SJCRH30 (cell line): Measurements from ENCODE around the gene MRC2. TPM values are rescaled to one million over a fixed set of nuclear protein-coding genes. Genes with fewer than 3 reads are reported as not detected.
"Not testable (repeated sequence)": the region's sequence is repeated elsewhere in the genome, so short reads cannot be mapped to it uniquely, and the experiment has no call there.

Experiments
- DNase-seq, 2 experiments: peaks; one replicate each; pipeline ENCODE4 v3.0.0-alpha.2; 2015 to 2020
- H3K27ac ChIP-seq: fragments of 250-450 bp; sonication (Bioruptor Pico); 2 replicates; pipeline ENCODE4 v1.5.1; 2020; ENCODE audit warnings: mild to moderate bottlenecking, moderate library complexity
- H3K27me3 ChIP-seq: fragments of 250-450 bp; sonication (Bioruptor Pico); 2 replicates; pipeline ENCODE4 v1.5.1; 2020; ENCODE audit warnings: mild to moderate bottlenecking, moderate library complexity
- H3K36me3 ChIP-seq: fragments of 250-450 bp; sonication (Bioruptor Pico); 2 replicates; pipeline ENCODE4 v1.5.1; 2020; ENCODE audit warnings: mild to moderate bottlenecking, moderate library complexity
- H3K4me1 ChIP-seq: fragments of 250-450 bp; sonication (Bioruptor Pico); 2 replicates; pipeline ENCODE4 v1.5.1; 2020; ENCODE audit warnings: mild to moderate bottlenecking, moderate library complexity
- H3K4me3 ChIP-seq: fragments of 250-450 bp; sonication (Bioruptor Pico); 2 replicates; pipeline ENCODE4 v1.5.1; 2020; ENCODE audit warnings: mild to moderate bottlenecking, moderate library complexity
- H3K9me3 ChIP-seq: fragments of 250-450 bp; sonication (Bioruptor Pico); replicated peaks from 2 replicates; pipeline ENCODE4 v1.5.1; 2020; ENCODE audit warnings: mild to moderate bottlenecking, moderate library complexity
- total RNA-seq: library from RNA; depleted of rRNA; stranded (reverse); fragments of >200 nt; shearing (Covaris generic); gene quantifications from 2 replicates; pipeline ENCODE4 v1.2.3, GENCODE V29; 2014

MRC2 gene
- total RNA-seq, 1 experiment from 2014 or later, result 4.5 TPM

DNA sequence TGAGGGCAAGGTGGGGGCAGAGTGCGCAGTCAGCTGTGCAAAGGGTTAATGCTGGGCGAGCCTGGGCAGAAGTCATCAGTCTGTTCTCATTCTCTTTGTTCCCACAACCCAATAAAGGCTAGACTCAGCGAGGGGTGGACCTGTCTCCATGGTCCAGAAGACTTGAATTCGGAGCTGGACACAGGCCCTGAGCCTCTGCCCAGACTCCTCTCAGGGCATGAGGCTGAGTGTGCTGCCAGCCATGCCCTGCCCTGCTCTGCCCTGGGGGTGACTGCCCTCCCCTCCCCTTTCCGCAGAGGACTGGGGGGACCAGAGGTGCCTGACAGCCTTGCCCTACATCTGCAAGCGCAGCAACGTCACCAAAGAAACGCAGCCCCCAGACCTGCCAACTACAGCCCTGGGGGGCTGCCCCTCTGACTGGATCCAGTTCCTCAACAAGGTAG lies 54.5 kb downstream of the MRC2 start:
- Histone ChIP-seq H3K27me3 (no peaks in the 10 kb centered on the region; the same call in 1 of the 2 replicates), H3K4me1 (no peaks in the 10 kb centered on the region), H3K9me3 (no peaks in the 10 kb centered on the region; the same call in 1 of the 2 replicates), H3K4me3 (no peak overlapping the region), H3K36me3 (no peaks in the 10 kb centered on the region), H3K27ac (no peak overlapping the region)
- no peak for DNase-seq

DNA sequence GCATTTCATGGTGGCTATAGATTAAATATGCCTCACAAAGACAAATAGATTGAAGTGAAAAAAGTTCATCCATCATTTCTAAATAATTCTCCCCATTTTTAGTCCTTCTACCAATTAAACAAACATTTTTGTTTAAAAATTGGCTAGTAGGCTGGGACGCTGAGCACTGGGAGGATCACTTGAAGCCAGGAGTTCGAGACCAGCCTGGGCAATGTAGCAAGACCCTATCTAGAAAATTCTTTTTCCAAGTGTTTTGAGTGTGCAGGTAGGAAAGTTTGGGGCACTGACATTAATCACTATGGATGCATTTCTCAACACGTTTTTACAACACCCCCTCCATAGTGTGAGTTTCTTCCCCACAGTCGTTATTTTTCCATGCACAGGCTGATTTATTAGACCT lies 56.7 kb downstream of the MRC2 start:
- Histone ChIP-seq H3K27me3 (no peaks in the 10 kb centered on the region; the same call in 1 of the 2 replicates), H3K36me3 (no peaks in the 10 kb centered on the region), H3K9me3 (no peaks in the 10 kb centered on the region; the same call in 1 of the 2 replicates)

DNA sequence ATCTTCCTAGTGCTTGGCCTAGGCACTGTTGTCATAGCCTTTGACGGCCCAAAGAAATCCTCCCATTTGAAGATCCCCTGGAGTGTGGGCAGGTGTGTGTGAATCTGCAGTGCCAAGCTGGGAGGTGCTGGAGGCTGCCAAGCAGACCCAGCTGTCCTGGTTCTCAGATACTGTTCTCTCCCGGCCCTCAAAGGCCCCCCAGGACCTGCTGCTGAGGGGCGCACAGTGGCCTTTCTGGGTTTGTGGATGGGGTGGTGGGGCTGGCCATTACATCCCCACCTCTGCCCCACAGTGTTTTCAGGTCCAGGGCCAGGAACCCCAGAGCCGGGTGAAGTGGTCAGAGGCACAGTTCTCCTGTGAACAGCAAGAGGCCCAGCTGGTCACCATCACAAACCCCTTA lies 60.5 kb downstream of the MRC2 start:
- H3K27ac ChIP-seq, result no peak overlapping the region
- no peak overlapping the region for H3K4me3 ChIP-seq
- peaks cover 4% of the 10 kb centered on the region; the same call in 1 of the 2 replicates for H3K4me1 ChIP-seq
- no peaks in the 10 kb centered on the region for H3K36me3 ChIP-seq
- H3K27me3 ChIP-seq, result no peaks in the 10 kb centered on the region; the same call in 1 of the 2 replicates
- no peak for DNase-seq
- no peaks in the 10 kb centered on the region; the same call in 1 of the 2 replicates for H3K9me3 ChIP-seq

More for the DNA sequence above, 56.7 kb downstream of the MRC2 start:
- no peak overlapping the region for H3K27ac ChIP-seq
- H3K4me1 ChIP-seq, result no peaks in the 10 kb centered on the region
- H3K4me3 ChIP-seq, result no peak overlapping the region
- no peak for DNase-seq

DNA sequence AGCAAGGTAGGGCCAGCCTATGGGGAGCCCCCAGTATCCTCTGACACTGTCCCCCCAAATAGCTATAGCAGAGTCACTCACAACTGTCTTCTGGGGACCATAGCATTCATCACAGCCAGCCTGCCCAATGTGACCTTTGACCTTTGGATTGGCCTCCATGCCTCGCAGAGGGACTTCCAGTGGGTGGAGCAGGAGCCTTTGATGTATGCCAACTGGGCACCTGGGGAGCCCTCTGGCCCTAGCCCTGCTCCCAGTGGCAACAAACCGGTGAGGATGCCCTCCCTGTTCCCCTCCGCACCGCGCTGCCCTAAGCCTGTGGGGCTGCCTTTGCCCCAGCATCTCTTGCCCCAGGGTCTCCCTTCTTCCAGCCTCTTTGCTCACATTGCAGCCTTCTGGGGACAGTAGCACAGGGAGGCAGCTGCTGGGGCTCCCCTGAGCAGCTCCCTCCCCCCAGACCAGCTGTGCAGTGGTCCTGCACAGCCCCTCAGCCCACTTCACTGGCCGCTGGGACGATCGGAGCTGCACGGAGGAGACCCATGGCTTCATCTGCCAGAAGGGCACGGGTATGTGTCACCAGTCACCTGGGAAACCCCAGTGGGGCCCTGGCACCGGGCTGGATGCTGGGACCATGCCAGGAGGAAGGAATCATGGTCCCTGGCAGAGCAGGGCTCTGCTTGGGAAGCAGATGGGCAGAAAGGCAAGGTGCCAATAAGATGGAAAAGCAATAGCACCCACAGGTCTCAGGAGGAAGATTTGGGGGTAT lies 61.1 kb downstream of the MRC2 start:
- DNase-seq, result no peak
- no peak overlapping the region for H3K27ac ChIP-seq
- H3K9me3 ChIP-seq, result no peaks in the 10 kb centered on the region; the same call in 1 of the 2 replicates
- no peaks in the 10 kb centered on the region; the same call in 1 of the 2 replicates for H3K27me3 ChIP-seq
- H3K4me1 ChIP-seq, result peaks cover 4% of the 10 kb centered on the region; the same call in 1 of the 2 replicates
- H3K36me3 ChIP-seq, result no peaks in the 10 kb centered on the region
- no peak overlapping the region for H3K4me3 ChIP-seq

DNA sequence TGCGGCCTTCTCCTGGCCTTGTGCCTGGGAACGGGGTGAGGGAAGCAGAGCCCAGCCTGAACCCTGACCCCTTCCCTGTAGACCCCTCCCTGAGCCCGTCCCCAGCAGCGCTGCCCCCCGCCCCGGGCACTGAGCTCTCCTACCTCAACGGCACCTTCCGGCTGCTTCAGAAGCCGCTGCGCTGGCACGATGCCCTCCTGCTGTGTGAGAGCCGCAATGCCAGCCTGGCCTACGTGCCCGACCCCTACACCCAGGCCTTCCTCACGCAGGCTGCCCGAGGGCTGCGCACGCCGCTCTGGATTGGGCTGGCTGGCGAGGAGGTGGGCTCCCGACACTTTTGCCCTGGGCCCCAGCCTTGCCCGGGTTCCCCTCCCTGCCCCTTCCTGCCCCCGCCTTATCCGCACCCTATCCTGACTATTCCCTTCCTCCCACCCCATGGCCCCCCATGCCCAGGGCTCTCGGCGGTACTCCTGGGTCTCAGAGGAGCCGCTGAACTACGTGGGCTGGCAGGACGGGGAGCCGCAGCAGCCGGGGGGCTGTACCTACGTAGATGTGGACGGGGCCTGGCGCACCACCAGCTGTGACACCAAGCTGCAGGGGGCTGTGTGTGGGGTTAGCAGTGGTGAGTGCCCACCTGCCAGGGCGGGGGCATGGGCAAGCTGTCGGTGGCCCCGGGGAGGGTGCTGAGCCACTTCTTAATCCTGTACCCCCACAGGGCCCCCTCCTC lies 62.1 kb downstream of the MRC2 start:
- no peak for DNase-seq
- Histone ChIP-seq H3K9me3 (no peaks in the 10 kb centered on the region; the same call in 1 of the 2 replicates), H3K27me3 (no peaks in the 10 kb centered on the region), H3K27ac (no peak overlapping the region), H3K4me1 (peaks cover 4% of the 10 kb centered on the region; the same call in 1 of the 2 replicates), H3K4me3 (no peak overlapping the region), H3K36me3 (no peaks in the 10 kb centered on the region)

DNA sequence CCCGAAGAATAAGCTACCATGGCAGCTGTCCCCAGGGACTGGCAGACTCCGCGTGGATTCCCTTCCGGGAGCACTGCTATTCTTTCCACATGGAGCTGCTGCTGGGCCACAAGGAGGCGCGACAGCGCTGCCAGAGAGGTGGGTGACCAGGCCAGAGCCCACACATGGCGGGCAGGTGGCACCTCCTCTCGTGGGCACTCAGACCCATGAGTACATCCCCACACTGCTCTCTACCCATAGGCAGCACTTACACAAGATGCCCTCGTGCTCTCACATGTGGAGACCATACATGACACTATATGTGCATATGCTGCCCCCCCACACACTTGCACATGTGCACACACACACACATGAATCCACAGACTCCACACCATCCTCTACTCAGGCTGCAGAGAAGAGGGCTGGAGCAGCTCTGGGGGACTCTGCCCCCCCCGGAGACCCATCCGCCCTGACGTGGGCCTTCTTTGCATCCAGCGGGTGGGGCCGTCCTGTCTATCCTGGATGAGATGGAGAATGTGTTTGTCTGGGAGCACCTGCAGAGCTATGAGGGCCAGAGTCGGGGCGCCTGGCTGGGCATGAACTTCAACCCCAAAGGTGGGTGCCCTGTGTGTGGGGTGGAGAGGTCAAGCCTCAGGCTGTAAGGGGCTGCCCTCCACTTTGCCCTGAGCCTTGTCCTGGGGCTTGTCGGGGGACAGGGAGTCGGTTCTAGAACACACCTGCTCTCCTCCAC lies 62.9 kb downstream of the MRC2 start:
- no peaks in the 10 kb centered on the region for H3K27me3 ChIP-seq
- no peaks in the 10 kb centered on the region; the same call in 1 of the 2 replicates for H3K9me3 ChIP-seq
- no peak for DNase-seq
- H3K4me1 ChIP-seq, result peaks cover 4% of the 10 kb centered on the region; the same call in 1 of the 2 replicates
- no peaks in the 10 kb centered on the region for H3K36me3 ChIP-seq
- no peak overlapping the region for H3K27ac ChIP-seq
- no peak overlapping the region for H3K4me3 ChIP-seq

DNA sequence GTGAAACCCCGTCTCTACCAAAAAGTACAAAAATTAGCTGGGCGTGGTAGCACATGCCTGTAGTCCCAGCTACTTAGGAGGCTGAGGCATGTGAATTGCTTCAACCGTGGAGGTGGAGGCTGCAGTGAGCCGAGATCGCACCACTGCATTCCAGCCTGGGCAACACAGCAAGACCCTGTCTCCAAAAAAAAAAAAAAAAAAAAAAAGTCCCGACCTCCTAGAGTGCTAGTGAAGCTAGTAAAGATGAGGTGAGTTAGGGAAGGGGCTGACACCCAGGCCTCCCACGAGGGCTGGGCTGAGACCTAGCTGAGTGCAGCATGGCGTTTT lies 64.1 kb downstream of the MRC2 start:
- not testable (repeated sequence) for DNase-seq, H3K36me3 ChIP-seq, H3K4me3 ChIP-seq, H3K9me3 ChIP-seq, H3K4me1 ChIP-seq, H3K27me3 ChIP-seq, H3K27ac ChIP-seq

DNA sequence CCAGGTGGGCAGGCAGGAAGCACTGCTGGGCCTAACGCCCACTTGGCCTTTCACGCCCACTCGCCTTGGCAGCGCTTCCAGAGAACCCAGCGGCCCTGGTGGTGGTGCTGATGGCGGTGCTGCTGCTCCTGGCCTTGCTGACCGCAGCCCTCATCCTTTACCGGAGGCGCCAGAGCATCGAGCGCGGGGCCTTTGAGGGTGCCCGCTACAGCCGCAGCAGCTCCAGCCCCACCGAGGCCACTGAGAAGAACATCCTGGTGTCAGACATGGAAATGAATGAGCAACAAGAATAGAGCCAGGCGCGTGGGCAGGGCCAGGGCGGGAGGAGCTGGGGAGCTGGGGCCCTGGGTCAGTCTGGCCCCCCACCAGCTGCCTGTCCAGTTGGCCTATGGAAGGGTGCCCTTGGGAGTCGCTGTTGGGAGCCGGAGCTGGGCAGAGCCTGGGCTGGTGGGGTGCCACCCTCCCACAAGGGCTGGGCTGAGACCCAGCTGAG lies 64.7 kb downstream of the MRC2 start:
- Histone ChIP-seq H3K4me1 (peaks cover 4% of the 10 kb centered on the region; the same call in 1 of the 2 replicates), H3K4me3 (no peak overlapping the region), H3K27me3 (no peaks in the 10 kb centered on the region), H3K27ac (no peak overlapping the region), H3K9me3 (no peaks in the 10 kb centered on the region), H3K36me3 (no peaks in the 10 kb centered on the region)
- no peak for DNase-seq

DNA sequence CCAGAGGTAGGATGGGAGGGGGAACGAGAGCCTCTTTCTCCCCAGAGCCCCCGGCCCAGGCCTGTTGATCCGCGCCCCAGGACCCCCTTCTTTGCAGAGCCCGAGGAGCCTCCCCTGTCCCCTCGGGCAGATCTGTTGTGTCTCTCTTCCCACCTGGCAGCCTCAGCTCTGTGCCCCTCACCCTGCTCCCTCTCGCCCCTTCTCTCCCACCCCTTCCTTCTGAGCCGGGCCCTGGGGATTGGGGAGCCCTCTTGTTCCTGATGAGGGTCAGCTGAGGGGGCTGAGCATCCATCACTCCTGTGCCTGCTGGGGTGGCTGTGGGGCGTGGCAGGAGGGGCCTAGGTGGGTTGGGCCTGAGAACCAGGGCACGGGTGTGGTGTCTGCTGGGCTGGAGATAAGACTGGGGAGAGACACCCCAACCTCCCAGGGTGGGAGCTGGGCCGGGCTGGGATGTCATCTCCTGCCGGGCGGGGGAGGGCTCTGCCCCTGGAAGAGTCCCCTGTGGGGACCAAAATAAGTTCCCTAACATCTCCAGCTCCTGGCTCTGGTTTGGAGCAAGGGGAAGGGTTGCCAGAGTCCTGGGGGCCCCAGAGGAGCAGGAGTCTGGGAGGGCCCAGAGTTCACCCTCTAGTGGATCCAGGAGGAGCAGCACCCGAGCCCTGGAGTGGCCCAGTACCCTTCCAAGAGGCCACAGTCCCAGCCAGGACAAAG lies 65.4 kb downstream of the MRC2 start:
- Histone ChIP-seq H3K4me1 (peaks cover 4% of the 10 kb centered on the region; the same call in 1 of the 2 replicates), H3K4me3 (no peak overlapping the region), H3K36me3 (no peaks in the 10 kb centered on the region), H3K27me3 (no peaks in the 10 kb centered on the region), H3K9me3 (no peaks in the 10 kb centered on the region), H3K27ac (no peak overlapping the region)
- peak; percentile 51 to 60 for DNase-seq

DNA sequence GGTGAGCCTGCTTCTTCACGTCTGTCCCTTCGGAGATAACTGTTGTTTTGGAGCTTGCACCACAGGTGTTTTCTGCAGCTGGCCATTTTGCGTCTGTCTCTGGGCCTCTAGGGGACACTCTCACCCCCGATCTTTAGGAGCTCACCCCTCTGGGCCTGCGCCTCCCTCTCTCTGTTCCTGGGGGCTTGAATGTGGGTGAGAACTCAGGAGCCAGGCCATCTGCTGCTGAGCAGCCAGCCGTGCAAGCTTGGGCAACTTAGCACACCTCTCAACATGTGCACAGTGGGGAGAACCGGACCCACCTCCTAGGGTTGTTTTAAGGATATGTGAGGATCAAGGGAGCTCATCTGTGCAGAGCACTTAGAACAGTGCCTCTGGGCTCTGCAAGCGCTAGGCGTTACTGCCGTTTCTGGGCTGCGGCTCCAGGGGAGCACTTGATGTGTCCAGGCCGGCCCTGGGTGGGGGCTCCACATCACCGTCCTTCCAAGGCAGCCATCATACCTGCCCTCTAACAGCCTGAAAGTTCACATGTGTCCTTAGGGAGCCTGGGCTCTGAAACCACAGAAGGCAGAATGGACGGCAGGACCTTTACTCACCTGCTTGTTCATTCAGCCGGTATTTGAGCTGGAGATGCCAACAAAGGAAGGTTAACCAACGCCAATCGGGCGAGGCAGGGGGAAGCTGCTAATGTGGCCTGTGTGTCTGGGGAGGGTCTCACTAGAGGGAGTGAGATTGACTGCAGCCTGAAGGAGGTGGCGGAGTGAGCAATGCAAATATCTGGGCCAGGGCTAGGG lies 66.3 kb downstream of the MRC2 start:
- DNase-seq, result peak in 1 of 2 experiments; percentile 29
- Histone ChIP-seq H3K4me3 (no peak overlapping the region), H3K27me3 (no peaks in the 10 kb centered on the region), H3K36me3 (no peaks in the 10 kb centered on the region), H3K4me1 (peaks cover 4% of the 10 kb centered on the region; the same call in 1 of the 2 replicates), H3K27ac (no peak overlapping the region), H3K9me3 (no peaks in the 10 kb centered on the region)

DNA sequence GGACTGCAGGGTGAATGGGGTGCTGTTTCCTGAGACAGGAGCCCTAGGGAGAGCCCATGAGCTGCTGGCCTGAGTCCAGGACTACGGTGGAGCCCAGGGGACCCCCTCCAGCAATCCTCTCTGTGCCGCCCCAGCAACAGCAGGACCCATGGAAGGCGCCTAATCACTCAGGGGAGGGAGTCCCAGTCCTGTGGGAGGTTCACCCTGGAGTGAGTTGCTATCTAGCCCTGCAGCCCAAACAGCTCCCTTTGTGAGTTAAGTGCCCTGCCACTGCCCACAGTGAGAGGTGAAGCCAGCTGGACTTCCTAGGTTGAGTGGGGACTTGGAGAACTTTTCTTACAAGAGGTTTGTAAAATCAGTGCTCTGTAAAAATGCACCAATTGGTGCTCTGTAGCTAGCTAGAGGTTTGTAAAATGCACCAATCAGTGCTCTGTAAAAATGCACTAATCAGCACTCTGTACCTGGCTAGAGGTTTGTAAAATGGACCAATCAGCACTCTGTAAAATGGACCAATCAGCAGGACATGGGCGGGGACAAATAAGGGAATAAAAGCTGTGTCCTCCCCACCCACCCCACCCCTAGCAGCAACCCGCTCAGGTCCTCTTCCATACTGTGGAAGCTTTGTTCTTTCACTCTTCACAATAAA lies 67.7 kb downstream of the MRC2 start:
- not testable (repeated sequence) for H3K27me3 ChIP-seq, H3K4me3 ChIP-seq, H3K9me3 ChIP-seq, H3K4me1 ChIP-seq, H3K36me3 ChIP-seq, H3K27ac ChIP-seq, DNase-seq

DNA sequence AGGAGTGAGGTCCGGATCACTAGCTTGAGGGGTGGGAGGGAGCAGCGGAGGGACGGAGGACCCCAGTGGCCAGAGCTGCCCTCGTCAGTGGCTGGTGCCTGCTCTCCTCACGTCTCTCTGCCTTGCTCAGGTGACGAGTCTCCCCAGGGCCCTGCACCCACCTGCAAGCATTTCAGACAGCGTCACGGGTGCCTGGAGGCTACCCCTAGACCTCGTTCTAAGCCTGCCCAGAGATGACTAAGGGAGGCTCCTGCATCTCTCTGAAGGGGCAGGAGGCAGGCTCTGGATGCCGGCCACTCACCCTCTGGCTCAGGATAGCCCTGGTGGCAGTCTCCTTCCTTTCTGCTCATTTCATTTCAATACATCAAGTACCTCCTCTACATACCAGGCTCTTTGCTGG lies 68.8 kb downstream of the MRC2 start:
- Histone ChIP-seq H3K4me3 (no peak overlapping the region), H3K27ac (no peak overlapping the region), H3K36me3 (no peaks in the 10 kb centered on the region), H3K9me3 (no peaks in the 10 kb centered on the region), H3K4me1 (no peaks in the 10 kb centered on the region; the same call in 1 of the 2 replicates), H3K27me3 (no peaks in the 10 kb centered on the region)
- no peak for DNase-seq
